HepG2 (cell line): ENCODE measurements around the gene LIFR. TPM values are rescaled to one million over a fixed set of nuclear protein-coding genes. Genes with fewer than 3 reads are reported as not detected.
A peak's percentile ranks its signal among the peaks of the same experiment; 100 is the strongest.

Experiments
- ARNT2 ChIP-seq: sonication (generic); formaldehyde crosslinking; IDR thresholded peaks from 2 replicates; pipeline ENCODE4 v1.8.0; 2022; ENCODE audit warnings: mild to moderate bottlenecking, low read depth, missing genetic modification reagents, moderate library complexity
- ATAD3A ChIP-seq: sonication (generic); formaldehyde crosslinking; IDR thresholded peaks from 2 replicates; pipeline ENCODE4 v1.4.0; 2020; ENCODE audit warnings: missing genetic modification reagents
- CREB1 ChIP-seq, 2 experiments: fragments of 450-650 bp in 1 of 2; IDR thresholded peaks; 2 replicates each; pipeline ENCODE4 v1.6.1; 2016 to 2017; ENCODE audit warnings: control low read depth in 1 of 2, mild to moderate bottlenecking in 1 of 2, missing compliant biosample characterization in 1 of 2, missing genetic modification characterization in 1 of 2
- GLMP ChIP-seq: sonication (generic); formaldehyde crosslinking; IDR thresholded peaks from 2 replicates; pipeline ENCODE4 v1.9.0; 2021; ENCODE audit warnings: missing genetic modification reagents, mild to moderate bottlenecking, borderline replicate concordance
- KDM4B ChIP-seq: sonication (generic); formaldehyde crosslinking; IDR thresholded peaks from 2 replicates; pipeline ENCODE4 v1.4.0; 2020; ENCODE audit warnings: missing genetic modification reagents
- MBNL3 ChIP-seq: fragments of 250-450 bp; sonication (Bioruptor Pico); conservative IDR thresholded peaks from 2 replicates; pipeline ENCODE4 v1.8.0; 2022; ENCODE audit warnings: mild to moderate bottlenecking, inconsistent platforms
- MEIS2 ChIP-seq: sonication (generic); formaldehyde crosslinking; IDR thresholded peaks from 2 replicates; pipeline ENCODE4 v1.9.0; 2021; ENCODE audit warnings: mild to moderate bottlenecking, missing genetic modification reagents
- MIER2 ChIP-seq: IDR thresholded peaks from 2 replicates; pipeline ENCODE4 v1.6.1; 2016; ENCODE audit warnings: missing biosample characterization, missing genetic modification reagents
- NFIC ChIP-seq: IDR thresholded peaks from 2 replicates; pipeline ENCODE4 v1.6.1; 2012; ENCODE audit warnings: mild to moderate bottlenecking, low read length, inconsistent platforms
- REPIN1 ChIP-seq: sonication (generic); formaldehyde crosslinking; IDR thresholded peaks from 2 replicates; pipeline ENCODE4 v1.8.0; 2022; ENCODE audit warnings: missing genetic modification reagents, low read depth, mild to moderate bottlenecking, borderline replicate concordance
- RFX3 ChIP-seq: IDR thresholded peaks from 2 replicates; pipeline ENCODE4 v1.6.1; 2016; ENCODE audit warnings: missing biosample characterization, missing genetic modification reagents
- SMAD1 ChIP-seq: sonication (generic); formaldehyde crosslinking; IDR thresholded peaks from 2 replicates; pipeline ENCODE4 v1.4.0; 2020; ENCODE audit warnings: missing genetic modification reagents, low read depth, mild to moderate bottlenecking, borderline replicate concordance
- SP1 ChIP-seq, 2 experiments: fragments of 450-650 bp in 1 of 2; sonication (generic) in 1 of 2; formaldehyde crosslinking in 1 of 2; IDR thresholded peaks; 2 replicates each; pipeline versions ENCODE4 v1.4.0 to v1.6.1; 2016 to 2020; ENCODE audit warnings: missing genetic modification reagents in 1 of 2
- SP2 ChIP-seq: sonication (generic); formaldehyde crosslinking; IDR thresholded peaks from 2 replicates; pipeline ENCODE4 v1.5.1; 2020; ENCODE audit warnings: mild to moderate bottlenecking, missing genetic modification reagents
- TAF1 ChIP-seq: sonication (generic); formaldehyde crosslinking; IDR thresholded peaks from 2 replicates; pipeline ENCODE4 v1.4.0; 2020; ENCODE audit warnings: missing genetic modification reagents
- TBL1XR1 ChIP-seq: fragments of 150-350 bp; IDR thresholded peaks from 2 replicates; pipeline ENCODE4 v1.6.1; 2014; ENCODE audit warnings: borderline replicate concordance, low read length; ENCODE audit not compliant: partially characterized antibody
- ZC3H13 ChIP-seq: sonication (generic); formaldehyde crosslinking; IDR thresholded peaks from 2 replicates; pipeline ENCODE4 v1.8.1; 2023; ENCODE audit warnings: mild to moderate bottlenecking, missing genetic modification reagents, moderate library complexity
- ZFP36L2 ChIP-seq: sonication (generic); formaldehyde crosslinking; IDR thresholded peaks from 2 replicates; pipeline ENCODE4 v1.4.0; 2020; ENCODE audit warnings: missing genetic modification reagents
- ZFY ChIP-seq: sonication (generic); formaldehyde crosslinking; IDR thresholded peaks from 2 replicates; pipeline ENCODE4 v1.4.0; 2020; ENCODE audit warnings: missing genetic modification reagents
- ZNF550 ChIP-seq: sonication (generic); formaldehyde crosslinking; IDR thresholded peaks from 2 replicates; pipeline ENCODE4 v1.4.0; 2020; ENCODE audit warnings: mild to moderate bottlenecking, missing genetic modification reagents, borderline replicate concordance
- polyA plus RNA-seq, 8 experiments: library from polyadenylated mRNA; depleted of rRNA in 3 of 8; stranded (reverse) in 7 of 8; unstranded in 1 of 8; fragments of >200 nt; fragmentation: Illumina TruSeq in 4 of 8; extraction: Trizol in 4 of 8; gene quantifications; 2 replicates each; pipeline versions ENCODE4 v1.2.1 to v1.2.3, GENCODE V29; 2011 to 2016; ENCODE audit warnings: low read depth in 4 of 8, missing spikeins in 1 of 8, mixed read lengths in 1 of 8; ENCODE audit not compliant: insufficient read depth in 1 of 8
- total RNA-seq, 5 experiments: library from RNA; depleted of rRNA; stranded (reverse); fragments of >200 nt; fragmentation: Illumina TruSeq; extraction: Trizol; gene quantifications; 2 replicates each; pipeline ENCODE4 v1.2.3, GENCODE V29; 2016; ENCODE audit warnings: low read depth in 1 of 5
- TF ChIP-seq, protein P1 (sequence below): IDR thresholded peaks from 2 replicates; pipeline ENCODE4 v1.6.1; 2016; ENCODE audit warnings: missing biosample characterization, missing genetic modification reagents, low read depth
- TF ChIP-seq, protein P2 (sequence below): sonication (generic); formaldehyde crosslinking; IDR thresholded peaks from 2 replicates; pipeline ENCODE4 v1.8.1; 2022; ENCODE audit warnings: mild to moderate bottlenecking, missing genetic modification reagents
- TF ChIP-seq, protein P3 (sequence below): sonication (generic); formaldehyde crosslinking; IDR thresholded peaks from 2 replicates; pipeline ENCODE4 v1.4.0; 2020; ENCODE audit warnings: mild to moderate bottlenecking, missing genetic modification reagents

The LIFR gene
- total and polyA plus RNA-seq, 2 of the 13 experiments (the other 11 are each of a cell fraction or from before 2014, with no cell fraction given): 6.3 to 25.2 TPM

- TF ChIP-seq ZFY (CRISPR knock-in tag) (no peak), ZNF550 (CRISPR knock-in tag) (no peak), SP1 (IDR thresholded peaks at IDR 0.05) (no peak), SP1 (CRISPR knock-in tag; IDR thresholded peaks at IDR 0.05) (no peak), MIER2 (CRISPR knock-in tag) (peak; percentile 67; the same call in 1 of the 2 replicates), SP2 (CRISPR knock-in tag) (no peak), GLMP (CRISPR knock-in tag) (no peak), KDM4B (CRISPR knock-in tag) (0 out of 2 replicates have a peak, but pooled peaks have one; percentile 16), ZFP36L2 (no peak), ATAD3A (CRISPR knock-in tag) (no peak), SMAD1 (CRISPR knock-in tag) (no peak), ZC3H13 (CRISPR knock-in tag) (no peak), MBNL3 (no peak), RFX3 (no peak), MEIS2 (CRISPR knock-in tag) (no peak; the same call in 1 of the 2 replicates), TAF1 (CRISPR knock-in tag) (no peak), TBL1XR1 (no peak), REPIN1 (CRISPR knock-in tag) (no peak), ARNT2 (CRISPR knock-in tag) (no peak), CREB1 (IDR thresholded peaks at IDR 0.05) (no peak), CREB1 (CRISPR knock-in tag; IDR thresholded peaks at IDR 0.05) (no peak; the same call in 1 of the 2 replicates), NFIC (peak; percentile 59; the same call in 1 of the 2 replicates)
- TF ChIP-seq, protein P1, sequence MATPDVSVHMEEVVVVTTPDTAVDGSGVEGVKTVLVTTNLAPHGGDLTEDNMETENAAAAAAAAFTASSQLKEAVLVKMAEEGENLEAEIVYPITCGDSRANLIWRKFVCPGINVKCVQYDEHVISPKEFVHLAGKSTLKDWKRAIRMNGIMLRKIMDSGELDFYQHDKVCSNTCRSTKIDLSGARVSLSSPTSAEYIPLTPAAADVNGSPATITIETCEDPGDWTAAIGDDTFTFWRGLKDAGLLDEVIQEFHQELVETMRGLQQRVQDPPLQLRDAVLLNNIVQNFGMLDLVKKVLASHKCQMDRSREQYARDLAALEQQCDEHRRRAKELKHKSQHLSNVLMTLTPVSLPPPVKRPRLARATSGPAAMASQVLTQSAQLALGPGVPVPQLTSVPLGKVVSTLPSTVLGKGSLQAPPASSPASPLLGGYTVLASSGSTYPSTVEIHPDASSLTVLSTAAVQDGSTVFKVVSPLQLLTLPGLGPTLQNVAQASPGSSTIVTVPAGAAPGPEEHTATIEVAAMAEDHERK (CRISPR knock-in tag): no peak
- TF ChIP-seq, protein P2, sequence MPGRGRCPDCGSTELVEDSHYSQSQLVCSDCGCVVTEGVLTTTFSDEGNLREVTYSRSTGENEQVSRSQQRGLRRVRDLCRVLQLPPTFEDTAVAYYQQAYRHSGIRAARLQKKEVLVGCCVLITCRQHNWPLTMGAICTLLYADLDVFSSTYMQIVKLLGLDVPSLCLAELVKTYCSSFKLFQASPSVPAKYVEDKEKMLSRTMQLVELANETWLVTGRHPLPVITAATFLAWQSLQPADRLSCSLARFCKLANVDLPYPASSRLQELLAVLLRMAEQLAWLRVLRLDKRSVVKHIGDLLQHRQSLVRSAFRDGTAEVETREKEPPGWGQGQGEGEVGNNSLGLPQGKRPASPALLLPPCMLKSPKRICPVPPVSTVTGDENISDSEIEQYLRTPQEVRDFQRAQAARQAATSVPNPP (CRISPR knock-in tag): no peak
- TF ChIP-seq, protein P3, sequence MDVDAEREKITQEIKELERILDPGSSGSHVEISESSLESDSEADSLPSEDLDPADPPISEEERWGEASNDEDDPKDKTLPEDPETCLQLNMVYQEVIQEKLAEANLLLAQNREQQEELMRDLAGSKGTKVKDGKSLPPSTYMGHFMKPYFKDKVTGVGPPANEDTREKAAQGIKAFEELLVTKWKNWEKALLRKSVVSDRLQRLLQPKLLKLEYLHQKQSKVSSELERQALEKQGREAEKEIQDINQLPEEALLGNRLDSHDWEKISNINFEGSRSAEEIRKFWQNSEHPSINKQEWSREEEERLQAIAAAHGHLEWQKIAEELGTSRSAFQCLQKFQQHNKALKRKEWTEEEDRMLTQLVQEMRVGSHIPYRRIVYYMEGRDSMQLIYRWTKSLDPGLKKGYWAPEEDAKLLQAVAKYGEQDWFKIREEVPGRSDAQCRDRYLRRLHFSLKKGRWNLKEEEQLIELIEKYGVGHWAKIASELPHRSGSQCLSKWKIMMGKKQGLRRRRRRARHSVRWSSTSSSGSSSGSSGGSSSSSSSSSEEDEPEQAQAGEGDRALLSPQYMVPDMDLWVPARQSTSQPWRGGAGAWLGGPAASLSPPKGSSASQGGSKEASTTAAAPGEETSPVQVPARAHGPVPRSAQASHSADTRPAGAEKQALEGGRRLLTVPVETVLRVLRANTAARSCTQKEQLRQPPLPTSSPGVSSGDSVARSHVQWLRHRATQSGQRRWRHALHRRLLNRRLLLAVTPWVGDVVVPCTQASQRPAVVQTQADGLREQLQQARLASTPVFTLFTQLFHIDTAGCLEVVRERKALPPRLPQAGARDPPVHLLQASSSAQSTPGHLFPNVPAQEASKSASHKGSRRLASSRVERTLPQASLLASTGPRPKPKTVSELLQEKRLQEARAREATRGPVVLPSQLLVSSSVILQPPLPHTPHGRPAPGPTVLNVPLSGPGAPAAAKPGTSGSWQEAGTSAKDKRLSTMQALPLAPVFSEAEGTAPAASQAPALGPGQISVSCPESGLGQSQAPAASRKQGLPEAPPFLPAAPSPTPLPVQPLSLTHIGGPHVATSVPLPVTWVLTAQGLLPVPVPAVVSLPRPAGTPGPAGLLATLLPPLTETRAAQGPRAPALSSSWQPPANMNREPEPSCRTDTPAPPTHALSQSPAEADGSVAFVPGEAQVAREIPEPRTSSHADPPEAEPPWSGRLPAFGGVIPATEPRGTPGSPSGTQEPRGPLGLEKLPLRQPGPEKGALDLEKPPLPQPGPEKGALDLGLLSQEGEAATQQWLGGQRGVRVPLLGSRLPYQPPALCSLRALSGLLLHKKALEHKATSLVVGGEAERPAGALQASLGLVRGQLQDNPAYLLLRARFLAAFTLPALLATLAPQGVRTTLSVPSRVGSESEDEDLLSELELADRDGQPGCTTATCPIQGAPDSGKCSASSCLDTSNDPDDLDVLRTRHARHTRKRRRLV (CRISPR knock-in tag): no peak
Measured at GRCh38 chr5:38546691-38547146, 9.7 kb downstream of the LIFR start (continued).
